ENCODE data around the gene ADAMTS9. TPM values are rescaled to one million over a fixed set of nuclear protein-coding genes. Genes with fewer than 3 reads are reported as not detected.

Gene ADAMTS9
- total RNA-seq, 4 donors from 2014 or later: 6.3 to 20.1 (median 13.0) TPM

GRCh38 chr3:64684715-64685261, 3.0 kb downstream of the ADAMTS9 start:
- 11 to 22% methylated on average over 4 to 22 of the region's 22 CpGs for WGBS, 2 donors (ENCODE audit: low coverage in 1 of 2)
- peaks cover 23% of the 10 kb centered on the region for H3K27me3 ChIP-seq

DNA sequence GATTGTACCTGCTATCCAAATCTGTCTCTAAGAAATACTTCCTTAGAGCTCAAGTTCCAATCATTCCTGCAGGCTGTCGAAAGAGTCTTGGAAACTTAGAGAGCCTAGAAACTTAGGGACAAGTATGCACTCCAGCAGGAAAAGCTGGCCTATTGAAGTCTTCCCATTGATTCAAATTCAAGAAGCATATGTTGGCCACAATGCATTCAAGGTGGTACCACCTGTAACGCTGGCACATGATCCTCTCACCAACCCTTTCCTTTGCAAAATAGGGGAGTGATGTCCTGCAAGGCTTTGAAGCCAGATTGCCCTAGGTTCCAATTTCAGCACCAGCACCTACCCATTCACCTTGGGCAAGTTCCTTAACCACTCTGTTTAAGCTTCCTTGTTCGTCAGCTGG, 6.0 kb downstream of the ADAMTS9 start:
- H3K36me3 ChIP-seq: peaks cover 0 to 5% (median 0%) of the 10 kb centered on the region in 4 donors
- no peak for DNase-seq
- in situ Hi-C loops (cut with MboI; ENCODE audit: low pct_ligation_motif_present in 1 of 4, low pct_unique_long_range_greater_than_20kb in 1 of 4, low sequenced_read_pairs in 3 of 4): loop anchor here in 1 of 4 donors (25.0 kb wide), 1 partner anchor 730 kb away; no protein-coding TSS in a partner anchor
- peaks cover 0 to 4% (median 0%) of the 10 kb centered on the region in 4 donors for H3K4me1 ChIP-seq
- 72 to 78% methylated on average over 1 to 3 of the region's 3 CpGs for WGBS, 2 donors (ENCODE audit: low coverage in 1 of 2)
- intact Hi-C loops (cut with DNase I; ENCODE audit: low total_unique reads): loop anchor here (10.0 kb wide), 1 partner anchor 147 kb away; no protein-coding TSS in a partner anchor
- peaks cover 8% of the 10 kb centered on the region for H3K27me3 ChIP-seq
- TF ChIP-seq CTCF (IDR thresholded peaks at IDR 0.05) (no peak), POLR2A (IDR thresholded peaks at IDR 0.05) (no peak), EP300 (IDR thresholded peaks at IDR 0.05; ENCODE audit: low read depth) (no peak), POLR2AphosphoS5 (IDR thresholded peaks at IDR 0.05) (no peak)
- H3K9me3 ChIP-seq: no peaks in the 10 kb centered on the region
- no peak overlapping the region for H3K27ac ChIP-seq
- H3K4me3 ChIP-seq: no peak overlapping the region

More at GRCh38 chr3:64684715-64685261, 3.0 kb downstream of the ADAMTS9 start:
- H3K4me1 ChIP-seq: peaks cover 0 to 18% (median 9%) of the 10 kb centered on the region in 4 donors
- H3K9me3 ChIP-seq: no peaks in the 10 kb centered on the region
- H3K36me3 ChIP-seq: no peaks in the 10 kb centered on the region
- H3K4me3 ChIP-seq: peak overlapping the region; percentile 40 to 66 (median 58)
- in situ Hi-C loops (cut with MboI; ENCODE audit: low pct_ligation_motif_present in 1 of 4, low pct_unique_long_range_greater_than_20kb in 1 of 4, low sequenced_read_pairs in 3 of 4) (loop anchor here in 1 of 4 donors (25.0 kb wide), 1 partner anchor 728 kb away; no protein-coding TSS in a partner anchor), intact Hi-C loops (cut with DNase I; ENCODE audit: low total_unique reads) (loop anchor here (5.0 to 10.0 kb wide), 2 partner anchors 150 to 163 kb away; no protein-coding TSS in a partner anchor)
- TF ChIP-seq POLR2AphosphoS5 (IDR thresholded peaks at IDR 0.05): peak; percentile 62 to 82 (median 67)
- TF ChIP-seq CTCF (IDR thresholded peaks at IDR 0.05): no peak
- peak; percentile 54 for TF ChIP-seq POLR2A (IDR thresholded peaks at IDR 0.05)
- TF ChIP-seq EP300 (IDR thresholded peaks at IDR 0.05; ENCODE audit: low read depth): no peak
- H3K27ac ChIP-seq: peak overlapping the region; percentile 90 to 96 (median 92)
- peak; percentile 34 for DNase-seq

GRCh38 chr3:64681015-64681414, 6.8 kb downstream of the ADAMTS9 start:
- 96 to 97% methylated on average over 5 of the region's 5 CpGs for WGBS, 2 donors (ENCODE audit: low coverage in 1 of 2)
- no peaks in the 10 kb centered on the region for H3K9me3 ChIP-seq
- in situ Hi-C loops (cut with MboI; ENCODE audit: low pct_ligation_motif_present in 1 of 4, low pct_unique_long_range_greater_than_20kb in 1 of 4, low sequenced_read_pairs in 3 of 4): loop anchor here in 1 of 4 donors (25.0 kb wide), 1 partner anchor 731 kb away; no protein-coding TSS in a partner anchor
- intact Hi-C loops (cut with DNase I; ENCODE audit: low total_unique reads): loop anchor here (10.0 kb wide), 1 partner anchor 146 kb away; no protein-coding TSS in a partner anchor
- TF ChIP-seq EP300 (IDR thresholded peaks at IDR 0.05; ENCODE audit: low read depth) (no peak), CTCF (IDR thresholded peaks at IDR 0.05) (no peak), POLR2AphosphoS5 (IDR thresholded peaks at IDR 0.05) (no peak), POLR2A (IDR thresholded peaks at IDR 0.05) (no peak)
- peaks cover 8% of the 10 kb centered on the region for H3K27me3 ChIP-seq
- H3K36me3 ChIP-seq: peaks cover 0 to 5% (median 0%) of the 10 kb centered on the region in 4 donors
- H3K4me1 ChIP-seq: peaks cover 0 to 4% (median 0%) of the 10 kb centered on the region in 4 donors
- H3K4me3 ChIP-seq: no peak overlapping the region
- DNase-seq: no peak
- no peak overlapping the region for H3K27ac ChIP-seq

DNA sequence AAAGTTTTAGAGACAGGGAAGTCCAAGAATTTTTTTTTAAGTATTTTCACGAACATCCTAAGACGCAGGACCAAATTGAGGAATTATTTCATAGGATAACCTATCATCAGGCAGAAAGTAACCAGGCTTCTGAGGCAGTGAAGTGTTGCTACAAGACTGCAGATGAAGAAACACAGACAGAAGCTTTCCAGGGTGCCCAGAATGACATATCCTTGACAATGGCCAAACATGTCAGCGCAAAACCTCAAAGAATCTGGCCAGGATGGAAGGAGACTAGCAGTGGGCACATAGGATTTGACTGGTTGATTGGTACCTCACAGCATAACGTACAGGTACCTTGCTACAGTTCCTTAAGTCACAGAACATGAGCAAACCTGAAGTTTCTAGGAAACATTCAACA, 7.5 kb downstream of the ADAMTS9 start:
- Histone ChIP-seq H3K36me3 (peaks cover 0 to 5% (median 0%) of the 10 kb centered on the region in 4 donors), H3K4me1 (peaks cover 0 to 4% (median 0%) of the 10 kb centered on the region in 4 donors), H3K27ac (no peak overlapping the region), H3K27me3 (peaks cover 6% of the 10 kb centered on the region), H3K9me3 (no peaks in the 10 kb centered on the region), H3K4me3 (no peak overlapping the region)
- TF ChIP-seq EP300 (IDR thresholded peaks at IDR 0.05; ENCODE audit: low read depth): no peak
- no peak for TF ChIP-seq POLR2A (IDR thresholded peaks at IDR 0.05)
- TF ChIP-seq CTCF (IDR thresholded peaks at IDR 0.05): no peak
- TF ChIP-seq POLR2AphosphoS5 (IDR thresholded peaks at IDR 0.05): peak in 1 of 3 donors; percentile 19
- intact Hi-C loops (cut with DNase I; ENCODE audit: low total_unique reads) (loop anchor here (10.0 kb wide), 1 partner anchor 146 kb away; no protein-coding TSS in a partner anchor), in situ Hi-C loops (cut with MboI; ENCODE audit: low pct_ligation_motif_present in 1 of 4, low pct_unique_long_range_greater_than_20kb in 1 of 4, low sequenced_read_pairs in 3 of 4) (loop anchor here in 1 of 4 donors (25.0 kb wide), 1 partner anchor 732 kb away; no protein-coding TSS in a partner anchor)
- no peak for DNase-seq
- WGBS, 2 donors (ENCODE audit: low coverage in 1 of 2): 82% methylated on average over 4 of the region's 4 CpGs
